HEK293 (cell line): ENCODE measurements around the gene NDST1.
A peak's percentile ranks its signal among the peaks of the same experiment; 100 is the strongest.

ENCODE experiments used
- CTCF ChIA-PET: fragments of 350-600 bp; formaldehyde crosslinking; extraction: SDS; loops from one replicate; lab custom pipeline; 2021; ENCODE audit warnings: antibody characterized with exemption; lab: Yijun Ruan, JAX
- POLR2A ChIA-PET: fragments of 300-600 bp; formaldehyde crosslinking; extraction: SDS; loops from one replicate; lab custom pipeline; 2020; ENCODE audit warnings: antibody characterized with exemption, inconsistent platforms; lab: Yijun Ruan, JAX
- H3K27ac ChIP-seq: fragments of 200-500 bp; sonication (Bioruptor generic); 2 replicates; pipeline ENCODE4 v1.5.1; 2014; ENCODE audit warnings: low read depth, low read length, control low read depth, inconsistent platforms; ENCODE audit errors: extremely low read depth
- H3K36me3 ChIP-seq, 2 experiments: fragments of 200-500 bp in 1 of 2; sonication (Bioruptor generic) in 1 of 2; 1 replicate in 1 of 2; 2 replicates in 1 of 2; pipeline ENCODE4 v1.5.1; 2014 to 2017; ENCODE audit warnings: inconsistent platforms in 2 of 2, low read length in 2 of 2; ENCODE audit not compliant: control insufficient read depth in 2 of 2, insufficient read depth in 1 of 2
- H3K4me1 ChIP-seq: fragments of 200-500 bp; sonication (Bioruptor generic); 2 replicates; pipeline ENCODE4 v1.5.1; 2014; ENCODE audit warnings: mild to moderate bottlenecking, low read length, inconsistent platforms; ENCODE audit not compliant: control insufficient read depth, insufficient read depth
- H3K4me3 ChIP-seq: 2 replicates; pipeline ENCODE4 v1.5.1; 2011; ENCODE audit warnings: low read depth, mild to moderate bottlenecking, control low read depth, low read length, moderate library complexity
- H3K9me3 ChIP-seq: fragments of 200-500 bp; sonication (Bioruptor generic); 2 replicates; pipeline ENCODE4 v1.5.1; 2014; ENCODE audit warnings: low read depth, low read length, inconsistent platforms; ENCODE audit not compliant: control insufficient read depth, insufficient read depth
- IKZF3 ChIP-seq: fragments of 450-650 bp; IDR thresholded peaks from 2 replicates; pipeline ENCODE4 v1.5.0; 2018; ENCODE audit warnings: missing biosample characterization, mild to moderate bottlenecking, missing genetic modification characterization, moderate library complexity
- KLF10 ChIP-seq: fragments of 450-650 bp; IDR thresholded peaks from 2 replicates; pipeline ENCODE4 v1.5.1; 2018; ENCODE audit warnings: missing biosample characterization, mild to moderate bottlenecking, missing genetic modification characterization
- KLF9 ChIP-seq: fragments of 450-650 bp; formaldehyde crosslinking; IDR thresholded peaks from 2 replicates; pipeline ENCODE4 v1.5.1; 2016; ENCODE audit warnings: missing biosample characterization, missing genetic modification characterization, low read depth
- PRDM1 ChIP-seq: fragments of 450-650 bp; formaldehyde crosslinking; IDR thresholded peaks from 2 replicates; pipeline ENCODE4; 2016; ENCODE audit warnings: missing biosample characterization, missing genetic modification characterization
- PRDM10 ChIP-seq: fragments of 450-650 bp; formaldehyde crosslinking; IDR thresholded peaks from 2 replicates; pipeline ENCODE4 v1.5.1; 2016; ENCODE audit warnings: missing biosample characterization, missing genetic modification characterization
- SALL2 ChIP-seq: fragments of 450-650 bp; formaldehyde crosslinking; IDR thresholded peaks from 2 replicates; pipeline ENCODE4 v1.5.0; 2017; ENCODE audit warnings: missing biosample characterization, mild to moderate bottlenecking, missing genetic modification characterization, borderline replicate concordance
- ZBTB1 ChIP-seq: fragments of 450-650 bp; formaldehyde crosslinking; IDR thresholded peaks from 2 replicates; pipeline ENCODE4 v1.5.1; 2016; ENCODE audit warnings: missing biosample characterization, missing genetic modification characterization
- ZBTB17 ChIP-seq: fragments of 450-650 bp; formaldehyde crosslinking; IDR thresholded peaks from 2 replicates; pipeline ENCODE4 v1.5.1; 2016; ENCODE audit warnings: missing biosample characterization, missing genetic modification characterization
- ZNF133 ChIP-seq: fragments of 450-650 bp; formaldehyde crosslinking; IDR thresholded peaks from 2 replicates; pipeline ENCODE4 v1.5.1; 2016; ENCODE audit warnings: missing biosample characterization, missing genetic modification characterization
- ZNF174 ChIP-seq: fragments of 450-650 bp; formaldehyde crosslinking; IDR thresholded peaks from 2 replicates; pipeline ENCODE4 v1.5.0; 2017; ENCODE audit warnings: missing biosample characterization, mild to moderate bottlenecking, missing genetic modification characterization
- ZNF23 ChIP-seq: fragments of 450-650 bp; formaldehyde crosslinking; IDR thresholded peaks from 2 replicates; pipeline ENCODE4 v1.5.1; 2016; ENCODE audit warnings: missing biosample characterization, missing genetic modification characterization, borderline replicate concordance
- ZNF239 ChIP-seq: fragments of 450-650 bp; formaldehyde crosslinking; IDR thresholded peaks from 2 replicates; pipeline ENCODE4 v1.5.1; 2016; ENCODE audit warnings: missing biosample characterization, missing genetic modification characterization
- ZNF292 ChIP-seq: fragments of 450-650 bp; formaldehyde crosslinking; IDR thresholded peaks from 2 replicates; pipeline ENCODE4 v1.5.1; 2016; ENCODE audit warnings: low read depth, missing biosample characterization, missing genetic modification characterization, borderline replicate concordance
- ZNF311 ChIP-seq: fragments of 450-650 bp; formaldehyde crosslinking; IDR thresholded peaks from 2 replicates; pipeline ENCODE4 v1.5.1; 2017; ENCODE audit warnings: missing biosample characterization, missing genetic modification characterization, borderline replicate concordance
- ZNF394 ChIP-seq: fragments of 450-650 bp; formaldehyde crosslinking; IDR thresholded peaks from 2 replicates; pipeline ENCODE4 v1.5.1; 2016; ENCODE audit warnings: missing biosample characterization, missing genetic modification characterization, mild to moderate bottlenecking, moderate library complexity, borderline replicate concordance
- ZNF501 ChIP-seq: fragments of 450-650 bp; formaldehyde crosslinking; IDR thresholded peaks from 2 replicates; pipeline ENCODE4 v1.5.1; 2016; ENCODE audit warnings: missing biosample characterization, missing genetic modification characterization
- ZNF549 ChIP-seq: fragments of 450-650 bp; IDR thresholded peaks from 2 replicates; pipeline ENCODE4 v1.5.1; 2018; ENCODE audit warnings: missing biosample characterization, missing genetic modification characterization, mild to moderate bottlenecking, inconsistent platforms, moderate library complexity
- ZNF558 ChIP-seq: fragments of 450-650 bp; formaldehyde crosslinking; IDR thresholded peaks from 2 replicates; pipeline ENCODE4 v1.5.1; 2016; ENCODE audit warnings: missing biosample characterization, missing genetic modification characterization
- ZNF610 ChIP-seq: fragments of 450-650 bp; formaldehyde crosslinking; IDR thresholded peaks from 2 replicates; pipeline ENCODE4 v1.5.1; 2016; ENCODE audit warnings: missing biosample characterization, missing genetic modification characterization, borderline replicate concordance
- ZNF768 ChIP-seq: fragments of 450-650 bp; formaldehyde crosslinking; IDR thresholded peaks from 2 replicates; pipeline ENCODE4 v1.5.1; 2018; ENCODE audit warnings: missing biosample characterization, mild to moderate bottlenecking, missing genetic modification characterization
- ZNF792 ChIP-seq: fragments of 450-650 bp; formaldehyde crosslinking; IDR thresholded peaks from 2 replicates; pipeline ENCODE4 v1.5.1; 2016; ENCODE audit warnings: missing biosample characterization, missing genetic modification characterization
- TF ChIP-seq, protein P1 (sequence below): fragments of 450-650 bp; formaldehyde crosslinking; IDR thresholded peaks from 2 replicates; pipeline ENCODE4 v1.5.1; 2016; ENCODE audit warnings: missing biosample characterization, missing genetic modification characterization
- TF ChIP-seq, protein P2 (sequence below): fragments of 450-650 bp; formaldehyde crosslinking; IDR thresholded peaks from 2 replicates; pipeline ENCODE4 v1.5.1; 2017; ENCODE audit warnings: missing biosample characterization, missing genetic modification characterization

The NDST1 gene

GRCh38 chr5:150560401-150561191, 52.7 kb downstream of the NDST1 start (continued):
- TF ChIP-seq KLF10 (peak; percentile 36; the same call in 1 of the 2 replicates), PRDM10 (tag by site-specific recombination) (peak; percentile 52), ZNF311 (tag by site-specific recombination) (no peak), ZNF549 (tag by site-specific recombination) (no peak), ZNF610 (tag by site-specific recombination) (no peak), ZNF23 (tag by site-specific recombination) (no peak), ZNF501 (tag by site-specific recombination) (no peak)

GRCh38 chr5:150561192-150561512, 53.2 kb downstream of the NDST1 start:
- TF ChIP-seq ZNF792 (tag by site-specific recombination) (no peak), ZBTB1 (tag by site-specific recombination) (no peak), ZNF292 (tag by site-specific recombination) (no peak), PRDM1 (no peak)
- TF ChIP-seq, all 188 proteins: peak for 0
- H3K36me3 ChIP-seq: peaks cover 0 to 5% of the 10 kb centered on the region in 2 experiments; a peak in 1 of 3 replicates
- POLR2A ChIA-PET: interaction anchor here (1.0 kb wide), 1 partner anchor 66 kb away, joined by 3 read pairs; no protein-coding TSS in a partner anchor
- H3K27ac ChIP-seq: no peak overlapping the region
- H3K4me1 ChIP-seq: no peaks in the 10 kb centered on the region
- H3K9me3 ChIP-seq: no peaks in the 10 kb centered on the region
- CTCF ChIA-PET: interaction anchor here (0.7 to 8.4 kb wide), 31 partner anchors 8 to 357 kb away, joined by 3 to 161 read pairs (median 6); partner anchors contain the start of genes IRGM, MYOZ3, SMIM3 and SYNPO
- no peak overlapping the region for H3K4me3 ChIP-seq

DNA sequence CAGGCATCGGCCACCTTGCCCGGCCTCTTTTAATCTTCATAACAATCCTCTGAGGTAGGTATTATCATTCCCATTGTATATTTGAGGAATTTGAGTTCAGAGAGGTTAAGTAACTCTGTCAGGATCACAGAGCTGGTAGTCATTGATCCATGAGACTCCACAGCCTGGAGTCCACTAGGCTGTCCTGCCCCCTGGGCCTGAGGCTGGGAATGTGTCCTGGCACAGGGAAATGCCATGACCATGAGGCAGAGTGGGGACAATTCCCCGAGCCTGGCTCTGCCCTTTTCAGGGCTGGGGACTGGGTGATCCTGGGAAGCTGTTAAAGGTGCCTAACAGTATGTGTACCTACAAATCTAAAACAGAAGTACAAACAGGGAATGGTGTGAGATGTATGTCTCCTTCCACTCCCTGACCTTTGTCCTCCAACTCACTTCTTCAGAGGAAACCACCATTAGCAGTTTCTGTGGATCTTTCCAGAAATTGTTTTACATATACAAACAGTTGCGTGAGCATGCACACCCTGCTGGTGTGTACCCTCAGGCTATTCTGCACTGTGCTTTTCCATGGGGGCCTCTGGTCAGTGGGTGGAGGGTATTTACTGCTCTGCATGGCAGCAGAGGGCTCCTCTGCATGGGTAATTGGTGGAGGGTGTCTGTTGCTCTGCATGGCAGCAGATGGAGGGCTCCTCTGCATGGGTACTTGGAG, 53.8 kb downstream of the NDST1 start:
- CTCF ChIA-PET: interaction anchor here (0.6 to 8.4 kb wide), 26 partner anchors 9 to 285 kb away, joined by 3 to 161 read pairs (median 6); partner anchors contain the start of genes IRGM, MYOZ3, SMIM3 and SYNPO
- POLR2A ChIA-PET: no interaction called here
- no peak overlapping the region for H3K4me3 ChIP-seq

DNA sequence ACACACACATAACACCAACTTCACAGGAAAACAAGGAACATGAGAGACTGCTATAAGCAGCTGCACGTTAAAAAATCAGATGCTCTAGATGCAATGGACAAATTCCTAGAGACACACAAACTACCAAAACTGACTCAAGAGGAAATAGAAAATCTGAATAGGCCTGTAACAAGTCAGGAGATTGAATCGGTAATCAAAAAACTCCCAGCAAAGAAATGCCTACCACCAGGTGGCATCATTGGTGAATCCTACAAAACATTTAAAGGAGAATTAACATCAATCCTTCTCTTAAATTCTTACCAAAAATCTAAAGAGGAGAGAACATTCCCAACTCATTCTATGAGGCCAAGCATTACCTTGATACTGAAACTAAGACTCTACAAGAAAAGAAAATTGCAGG, 54.9 kb downstream of the NDST1 start:
- Histone ChIP-seq H3K4me3 (no peak overlapping the region), H3K36me3 (no peaks in the 10 kb centered on the region), H3K9me3 (no peaks in the 10 kb centered on the region), H3K27ac (no peak overlapping the region), H3K4me1 (no peaks in the 10 kb centered on the region)
- POLR2A ChIA-PET: no interaction called here
- CTCF ChIA-PET: interaction anchor here (0.7 to 8.4 kb wide), 8 partner anchors 10 to 284 kb away, joined by 3 to 161 read pairs (median 22); partner anchors contain the start of genes IRGM, MYOZ3 and SYNPO
- TF ChIP-seq SALL2 (no peak), ZNF239 (no peak), KLF9 (no peak), ZBTB17 (tag by site-specific recombination) (peak; percentile 48; the same call in 1 of the 2 replicates), ZNF174 (tag by site-specific recombination) (no peak), ZNF133 (tag by site-specific recombination) (no peak), ZNF394 (tag by site-specific recombination) (no peak), ZNF558 (tag by site-specific recombination) (no peak)
- TF ChIP-seq, protein P1, sequence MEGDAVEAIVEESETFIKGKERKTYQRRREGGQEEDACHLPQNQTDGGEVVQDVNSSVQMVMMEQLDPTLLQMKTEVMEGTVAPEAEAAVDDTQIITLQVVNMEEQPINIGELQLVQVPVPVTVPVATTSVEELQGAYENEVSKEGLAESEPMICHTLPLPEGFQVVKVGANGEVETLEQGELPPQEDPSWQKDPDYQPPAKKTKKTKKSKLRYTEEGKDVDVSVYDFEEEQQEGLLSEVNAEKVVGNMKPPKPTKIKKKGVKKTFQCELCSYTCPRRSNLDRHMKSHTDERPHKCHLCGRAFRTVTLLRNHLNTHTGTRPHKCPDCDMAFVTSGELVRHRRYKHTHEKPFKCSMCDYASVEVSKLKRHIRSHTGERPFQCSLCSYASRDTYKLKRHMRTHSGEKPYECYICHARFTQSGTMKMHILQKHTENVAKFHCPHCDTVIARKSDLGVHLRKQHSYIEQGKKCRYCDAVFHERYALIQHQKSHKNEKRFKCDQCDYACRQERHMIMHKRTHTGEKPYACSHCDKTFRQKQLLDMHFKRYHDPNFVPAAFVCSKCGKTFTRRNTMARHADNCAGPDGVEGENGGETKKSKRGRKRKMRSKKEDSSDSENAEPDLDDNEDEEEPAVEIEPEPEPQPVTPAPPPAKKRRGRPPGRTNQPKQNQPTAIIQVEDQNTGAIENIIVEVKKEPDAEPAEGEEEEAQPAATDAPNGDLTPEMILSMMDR: 0 out of 2 replicates have a peak, but pooled peaks have one; percentile 33
- TF ChIP-seq, protein P2, sequence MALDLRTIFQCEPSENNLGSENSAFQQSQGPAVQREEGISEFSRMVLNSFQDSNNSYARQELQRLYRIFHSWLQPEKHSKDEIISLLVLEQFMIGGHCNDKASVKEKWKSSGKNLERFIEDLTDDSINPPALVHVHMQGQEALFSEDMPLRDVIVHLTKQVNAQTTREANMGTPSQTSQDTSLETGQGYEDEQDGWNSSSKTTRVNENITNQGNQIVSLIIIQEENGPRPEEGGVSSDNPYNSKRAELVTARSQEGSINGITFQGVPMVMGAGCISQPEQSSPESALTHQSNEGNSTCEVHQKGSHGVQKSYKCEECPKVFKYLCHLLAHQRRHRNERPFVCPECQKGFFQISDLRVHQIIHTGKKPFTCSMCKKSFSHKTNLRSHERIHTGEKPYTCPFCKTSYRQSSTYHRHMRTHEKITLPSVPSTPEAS (tag by site-specific recombination): no peak

More for the DNA sequence above, 53.8 kb downstream of the NDST1 start:
- TF ChIP-seq ZNF768 (tag by site-specific recombination) (peak; percentile 48; the same call in 1 of the 2 replicates), IKZF3 (tag by site-specific recombination) (no peak)
- H3K27ac ChIP-seq: no peak overlapping the region
- no peaks in the 10 kb centered on the region for H3K9me3 ChIP-seq
- H3K36me3 ChIP-seq: peaks cover 0 to 2% of the 10 kb centered on the region in 2 experiments; a peak in 1 of 3 replicates
- H3K4me1 ChIP-seq: no peaks in the 10 kb centered on the region
